RKO (cell line): ENCODE results near the gene FHAD1.

ENCODE experiments used
- DNase-seq: peaks from one replicate; pipeline ENCODE4 v3.0.0-alpha.2; 2016; ENCODE audit warnings: low spot score

The FHAD1 gene

DNA sequence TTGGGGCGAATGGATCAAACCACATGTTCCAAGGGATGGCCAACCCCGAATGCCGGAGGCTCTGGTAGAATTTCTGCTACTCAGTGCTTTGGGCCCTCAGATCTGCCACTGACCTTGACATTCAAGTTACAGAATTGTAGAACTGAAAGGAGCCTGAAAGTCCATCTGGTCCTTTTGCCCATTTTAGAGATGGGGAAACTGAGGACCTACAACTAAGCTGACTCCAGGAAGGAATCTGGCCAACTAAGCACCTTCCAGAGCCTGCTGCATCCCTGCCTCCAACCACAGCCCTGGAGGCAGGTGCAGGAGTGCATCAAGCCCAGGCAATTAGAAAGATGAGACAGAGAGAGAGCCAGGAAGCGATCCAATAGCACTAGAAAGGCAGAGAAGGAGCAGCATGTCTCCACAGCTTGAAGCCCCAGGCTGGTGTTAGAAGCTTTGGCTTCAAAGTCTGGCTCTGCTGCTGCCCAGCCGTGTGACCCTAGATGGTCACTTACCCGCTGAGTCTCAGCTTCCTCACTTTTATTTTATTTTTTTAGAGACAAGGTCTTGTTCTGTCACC is 189.9 kb downstream of the FHAD1 start:
- no peak for DNase-seq

DNA sequence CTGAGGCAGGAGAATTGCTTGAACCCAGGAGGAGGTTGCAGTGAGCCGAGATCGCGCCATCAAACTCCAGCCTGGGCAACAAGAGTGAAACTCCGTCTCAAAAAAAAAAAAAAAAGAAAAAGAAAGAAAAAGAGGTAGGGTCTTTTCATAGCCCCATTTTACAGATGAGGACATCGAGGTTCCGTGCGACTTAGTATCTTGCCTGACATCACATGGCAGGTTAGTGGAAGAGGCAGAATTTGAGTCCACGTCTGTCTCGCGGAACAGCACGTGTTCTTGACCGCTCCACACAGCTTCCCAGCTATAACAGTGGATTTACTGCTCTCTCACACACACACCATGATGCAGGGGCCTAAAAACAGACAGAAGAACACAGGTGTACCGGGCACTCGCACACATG is 192.3 kb downstream of the FHAD1 start:
- no peak for DNase-seq

GRCh38 chr1:15440357-15440756 is 193.3 kb downstream of the FHAD1 start:
- no peak for DNase-seq

DNA sequence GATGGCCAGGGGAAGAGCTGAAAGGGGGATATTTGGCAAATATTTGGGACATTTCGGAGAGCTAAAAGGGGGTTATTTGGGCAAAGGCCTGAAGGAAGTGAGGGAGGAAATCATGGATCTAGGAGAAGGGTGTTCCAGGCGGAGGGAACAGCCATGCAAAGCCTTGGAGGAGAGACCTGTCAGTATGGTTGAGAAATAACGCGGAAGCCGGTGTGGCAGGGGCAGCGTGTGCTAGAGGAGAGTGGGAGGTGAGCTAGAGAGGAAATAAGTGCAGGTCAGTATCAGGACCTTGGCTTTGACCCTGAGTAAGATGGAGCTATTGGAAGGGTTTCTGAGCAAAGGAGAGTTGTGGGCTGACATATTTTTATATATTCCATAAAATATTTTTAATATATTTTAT is 194.2 kb downstream of the FHAD1 start:
- DNase-seq: no peak

DNA sequence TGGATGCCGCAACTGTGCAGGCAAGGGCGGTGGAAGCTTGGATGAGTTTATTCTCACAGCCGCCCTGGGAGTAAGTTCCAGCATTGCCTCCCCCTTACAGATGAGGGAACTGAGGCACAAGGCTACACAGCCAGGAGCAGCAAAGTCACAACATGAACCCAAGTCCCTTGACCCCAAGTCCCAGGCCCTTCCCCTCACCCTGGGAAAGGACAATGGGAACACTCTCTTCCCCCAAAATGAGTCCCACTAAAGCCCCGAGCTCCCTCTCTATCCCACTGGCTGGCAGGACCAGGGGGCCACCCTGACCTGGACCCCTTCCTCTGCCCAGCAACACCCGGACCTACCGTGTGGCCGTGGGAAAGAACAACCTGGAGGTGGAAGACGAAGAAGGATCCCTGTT is 195.1 kb downstream of the FHAD1 start:
- DNase-seq: no peak

DNA sequence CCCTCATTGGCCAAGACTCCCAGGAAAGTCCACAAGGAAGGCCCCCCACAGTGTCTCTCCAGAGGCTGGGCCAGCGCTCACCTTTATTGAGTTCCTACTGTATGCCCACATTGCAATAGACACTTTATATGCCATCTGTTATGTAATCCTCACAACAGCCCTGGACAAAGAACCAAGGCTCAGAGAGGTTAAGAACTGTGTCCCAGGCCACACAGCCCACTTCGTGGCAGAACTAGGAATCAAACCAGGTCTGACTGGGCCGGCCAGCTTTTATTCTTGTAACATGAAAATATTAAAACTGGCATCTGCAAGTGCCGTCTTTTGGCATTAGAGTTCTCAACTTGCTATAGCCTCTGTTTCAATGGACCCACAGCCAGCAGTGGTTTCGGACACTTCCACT is 195.7 kb downstream of the FHAD1 start:
- no peak for DNase-seq

DNA sequence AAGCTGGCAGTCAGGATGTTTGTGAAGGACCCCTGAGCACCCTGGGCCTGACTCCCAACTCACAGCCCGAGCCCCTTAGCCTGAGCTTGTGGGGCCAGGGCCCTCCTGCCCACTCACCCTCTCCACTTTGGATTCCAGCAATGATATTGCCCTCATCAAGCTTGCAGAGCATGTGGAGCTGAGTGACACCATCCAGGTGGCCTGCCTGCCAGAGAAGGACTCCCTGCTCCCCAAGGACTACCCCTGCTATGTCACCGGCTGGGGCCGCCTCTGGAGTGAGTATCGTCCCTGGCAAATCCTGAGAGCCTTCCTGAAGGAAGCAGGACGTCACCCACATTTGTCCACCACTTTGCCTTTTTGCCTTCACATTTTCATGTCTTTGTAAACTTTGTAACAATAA is 196.3 kb downstream of the FHAD1 start:
- no peak for DNase-seq

GRCh38 chr1:15444468-15445389 is 197.7 kb downstream of the FHAD1 start:
- no peak for DNase-seq

GRCh38 chr1:15445390-15446122 is 198.5 kb downstream of the FHAD1 start:
- DNase-seq: no peak

DNA sequence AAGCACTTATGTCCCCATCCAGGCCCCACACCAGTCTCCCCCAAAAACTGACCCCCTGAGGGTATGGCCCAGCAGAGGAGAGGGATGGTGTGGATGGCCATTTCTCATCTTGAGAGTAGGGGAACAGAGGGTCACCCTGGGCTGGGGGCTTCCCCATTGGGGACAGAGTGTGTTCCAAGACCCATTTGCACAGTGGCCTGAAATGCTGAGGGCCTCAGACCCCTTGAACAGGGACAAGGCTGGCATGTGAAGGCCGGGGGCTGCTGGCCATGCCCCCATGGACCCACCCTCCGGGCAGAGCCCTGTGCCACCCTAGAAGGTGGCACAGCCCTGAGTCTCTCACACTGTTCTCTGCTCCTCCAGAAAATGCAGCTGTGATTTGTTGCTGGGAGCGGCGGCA is 199.2 kb downstream of the FHAD1 start:
- no peak for DNase-seq
